Middle frontal gyrus (tissue), 1 donor: ENCODE measurements around the gene LRP10.

ENCODE experiments used
- DNase-seq: peaks from one replicate; pipeline ENCODE4 v3.0.0-alpha.2; 2015; ENCODE audit warnings: low spot score; ENCODE audit errors: extremely low spot score

The LRP10 gene

DNA sequence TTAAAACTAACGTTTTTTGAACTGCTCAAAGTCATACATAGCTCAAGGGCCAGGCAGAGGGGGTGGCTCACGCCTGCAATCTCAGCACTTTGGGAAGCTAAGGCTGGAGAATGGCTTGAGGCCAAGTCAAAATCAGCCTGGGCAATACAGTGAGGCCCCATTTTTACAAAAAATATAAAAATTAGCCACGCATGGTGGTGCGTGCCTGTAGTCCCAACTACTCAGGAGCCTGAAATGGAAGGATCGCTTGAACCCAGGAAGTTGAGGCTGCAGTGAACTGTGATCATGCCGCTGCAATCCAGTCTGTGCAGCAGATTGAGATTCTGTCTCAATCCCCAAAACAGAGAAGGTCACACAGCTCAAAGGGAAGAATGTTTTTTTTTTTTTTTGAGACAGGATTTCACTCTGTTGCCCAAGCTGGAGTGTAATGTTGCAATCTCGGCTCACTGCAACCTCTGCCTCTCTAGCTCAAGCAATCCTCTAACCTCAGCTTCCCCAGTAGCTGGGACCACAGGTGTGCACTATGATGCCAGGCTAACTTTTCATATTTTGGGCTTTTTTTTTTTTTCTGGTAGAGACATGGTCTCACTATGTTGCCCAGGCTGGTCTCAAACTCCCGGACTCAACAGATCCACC is 44.5 kb downstream of the LRP10 start:
- no peak for DNase-seq

- DNase-seq = peak; percentile 100
These were observed 47.5 kb downstream of the LRP10 start, which contains the start of gene RBM23 for GRCh38 chr14:22918804-22919600. RBM23 (minus strand) TSS chr14:22919149.

- no peak for DNase-seq
These were observed 48.0 kb downstream of the LRP10 start for GRCh38 chr14:22919601-22919921.

DNA sequence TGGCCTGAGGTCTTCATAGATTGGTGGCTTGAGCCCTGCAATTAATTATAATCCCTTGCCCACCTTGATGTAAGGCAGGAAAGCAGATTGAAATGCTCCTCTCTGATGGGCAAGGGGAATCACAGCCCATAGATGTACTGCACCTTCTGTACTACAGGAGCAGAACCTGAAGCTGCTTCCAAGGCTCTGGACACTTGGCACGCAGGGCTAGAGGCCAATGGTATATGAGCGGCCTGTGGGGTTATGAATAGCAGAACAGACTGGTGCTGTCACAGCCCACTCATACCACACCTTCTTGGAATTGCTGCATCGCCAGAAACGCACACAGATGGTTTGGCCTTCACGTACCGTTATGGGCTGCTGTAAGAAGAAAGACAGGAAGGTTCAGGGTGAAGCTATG is 49.2 kb downstream of the LRP10 start:
- no peak for DNase-seq

DNA sequence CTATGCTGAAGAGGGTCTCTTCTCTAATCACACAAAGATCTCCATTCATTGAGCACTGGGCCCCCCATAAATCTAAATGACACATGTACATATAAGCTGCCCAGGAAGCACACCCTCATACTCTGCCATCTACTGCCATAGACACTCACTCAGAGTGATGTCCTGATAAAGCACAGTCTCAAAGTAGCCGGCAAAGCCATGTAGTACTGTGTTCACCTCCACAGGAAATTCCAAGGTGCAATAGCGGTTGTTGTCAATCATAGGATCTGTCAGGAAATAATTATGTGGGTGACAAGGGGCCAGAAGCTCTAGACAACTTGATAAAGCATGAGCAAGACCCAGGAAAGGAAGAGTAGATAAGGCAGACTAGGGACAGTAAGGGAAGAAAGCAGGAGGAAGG is 50.8 kb downstream of the LRP10 start:
- DNase-seq = no peak

DNA sequence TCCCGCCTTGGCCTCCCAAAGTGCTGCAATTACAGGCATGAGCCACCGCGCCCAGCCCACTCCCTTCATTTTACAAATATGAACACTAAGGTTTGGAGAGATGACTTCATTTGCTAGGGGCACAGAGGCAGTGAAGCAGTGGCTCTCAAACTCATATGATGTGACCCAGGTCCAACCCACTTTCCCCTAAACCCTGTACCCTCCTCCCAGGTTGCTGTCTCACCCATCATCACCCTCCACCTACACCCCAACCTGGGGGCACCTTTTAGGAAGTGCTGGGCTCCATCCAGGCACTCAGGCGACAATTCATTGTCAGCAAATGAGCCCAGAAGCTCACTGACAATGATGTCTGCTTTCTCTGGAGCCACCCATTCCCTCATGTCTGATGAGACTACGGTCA is 52.2 kb downstream of the LRP10 start:
- no peak for DNase-seq

DNA sequence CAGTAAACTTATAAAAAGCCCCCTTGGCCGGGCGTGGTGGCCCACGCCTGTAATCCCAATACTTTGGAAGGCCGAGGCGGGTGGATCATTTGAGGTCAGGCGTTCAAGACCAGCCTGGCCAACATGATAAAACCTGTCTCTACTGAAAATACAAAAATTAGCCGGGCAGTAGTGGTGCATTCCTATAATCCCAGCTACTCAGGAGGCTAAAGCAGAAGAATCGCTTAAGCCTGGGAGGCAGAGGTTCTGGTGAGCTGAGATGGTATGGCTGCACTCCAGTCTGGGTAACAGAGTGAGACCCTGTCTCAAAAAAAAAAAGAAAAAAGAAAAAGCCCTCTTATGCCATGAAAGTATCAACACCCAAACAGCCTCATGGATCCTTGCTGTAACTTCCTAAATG is 54.0 kb downstream of the LRP10 start:
- DNase-seq = no peak

GRCh38 chr14:22926316-22926715 is 54.8 kb downstream of the LRP10 start:
- DNase-seq = no peak

DNA sequence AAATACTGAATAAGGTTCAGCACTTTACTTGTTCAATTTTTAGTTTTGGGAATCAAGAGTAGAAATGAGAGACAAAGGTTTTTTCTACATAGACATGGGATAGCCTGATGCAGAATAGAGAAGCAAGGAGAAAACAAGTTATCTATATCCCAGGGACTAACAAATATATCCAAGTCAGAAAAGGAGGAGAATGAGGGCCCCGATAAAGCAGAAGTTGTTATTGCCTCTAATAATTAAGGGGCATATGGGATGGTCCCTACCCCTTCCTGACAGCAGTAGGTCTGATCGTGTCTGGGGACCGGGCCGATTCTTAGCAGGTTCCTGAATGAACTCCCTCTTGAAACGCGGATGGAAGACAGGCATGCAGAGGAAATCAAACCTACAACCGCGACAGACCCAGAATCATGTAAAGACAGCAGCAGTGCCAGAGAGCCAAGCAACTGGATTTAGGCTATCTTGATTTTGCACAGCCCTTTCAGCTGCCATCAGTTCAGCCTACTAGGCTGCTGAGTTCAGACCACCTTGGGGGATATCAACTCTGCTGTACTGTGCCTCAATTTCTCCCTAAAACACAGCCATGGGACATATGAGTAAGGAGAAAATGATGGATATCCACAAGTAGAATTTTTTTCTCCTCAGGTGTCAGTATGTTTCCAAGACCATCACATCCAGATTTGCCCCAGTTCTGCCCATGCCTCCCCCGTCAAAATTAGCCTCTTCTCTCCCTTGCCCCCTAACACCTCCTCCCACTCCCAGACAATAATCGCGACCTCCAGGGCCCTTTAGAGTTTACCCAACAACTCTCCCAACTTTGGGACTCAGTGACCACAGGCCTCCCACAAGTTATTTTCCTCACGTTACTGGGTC is 56.9 kb downstream of the LRP10 start:
- no peak for DNase-seq

GRCh38 chr14:22929104-22929960 is 57.8 kb downstream of the LRP10 start, which contains the start of gene PRMT5:
PRMT5 (minus strand) TSS chr14:22929376; CDS start chr14:22929361, 15 bp downstream.
- peak; percentile 100 for DNase-seq

DNA sequence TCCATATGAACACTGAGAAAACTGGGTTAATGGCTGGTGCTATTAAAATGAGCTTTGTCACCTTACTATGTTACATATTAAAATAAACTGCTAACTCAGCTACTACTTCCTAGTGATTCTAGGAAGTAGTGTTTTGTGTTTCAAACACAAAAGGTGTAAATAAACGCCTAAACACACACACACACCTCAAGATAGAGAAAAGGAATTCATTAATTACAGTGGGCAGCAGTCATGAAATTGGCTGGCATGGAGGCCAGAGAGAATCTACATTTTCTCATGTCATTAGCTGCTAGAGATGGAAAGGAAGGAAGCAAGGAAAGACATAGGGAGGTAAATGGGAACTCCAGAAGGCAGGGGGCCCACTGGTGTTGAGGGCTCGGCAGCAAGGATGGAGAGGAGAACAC is 58.4 kb downstream of the LRP10 start:
- DNase-seq = no peak
